Choroid plexus epithelial cell (primary cell): ENCODE results near the gene ACOX3.

Experiments
- DNase-seq: peaks from one replicate; pipeline ENCODE4 v3.0.0-alpha.2; 2010; ENCODE audit warnings: low read depth
- H3K4me3 ChIP-seq: 2 replicates; pipeline ENCODE4 v1.5.1; 2011; ENCODE audit warnings: low read depth, mild to moderate bottlenecking, control low read depth, low read length, moderate library complexity
- CTCF ChIP-seq: conservative IDR thresholded peaks from 2 replicates; pipeline ENCODE4 v1.5.1; 2011; ENCODE audit warnings: low read depth, mild to moderate bottlenecking, control low read depth, inconsistent platforms, low read length, moderate library complexity

ACOX3 gene

DNA sequence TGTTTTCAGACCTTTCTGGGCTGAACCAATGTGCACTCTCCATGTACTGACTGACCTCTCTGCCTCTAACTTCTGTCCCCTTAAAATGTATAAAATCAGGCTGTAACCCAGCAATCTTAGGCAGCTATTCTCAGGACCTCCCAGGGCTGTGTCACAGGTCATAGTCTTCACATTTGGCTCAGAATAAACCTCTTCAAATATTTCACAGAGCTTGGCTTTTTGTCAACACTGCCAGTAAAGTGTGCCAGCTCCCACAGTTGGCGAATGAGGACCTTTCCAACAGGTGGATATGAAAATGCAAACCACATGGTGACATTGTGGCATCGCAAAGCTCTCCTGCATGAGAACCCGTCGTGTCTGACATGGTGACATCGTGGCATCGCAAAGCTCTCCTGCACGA is 76.4 kb downstream of the ACOX3 start:
- H3K4me3 ChIP-seq, result no peak overlapping the region
- no peak for TF ChIP-seq CTCF
- no peak for DNase-seq

DNA sequence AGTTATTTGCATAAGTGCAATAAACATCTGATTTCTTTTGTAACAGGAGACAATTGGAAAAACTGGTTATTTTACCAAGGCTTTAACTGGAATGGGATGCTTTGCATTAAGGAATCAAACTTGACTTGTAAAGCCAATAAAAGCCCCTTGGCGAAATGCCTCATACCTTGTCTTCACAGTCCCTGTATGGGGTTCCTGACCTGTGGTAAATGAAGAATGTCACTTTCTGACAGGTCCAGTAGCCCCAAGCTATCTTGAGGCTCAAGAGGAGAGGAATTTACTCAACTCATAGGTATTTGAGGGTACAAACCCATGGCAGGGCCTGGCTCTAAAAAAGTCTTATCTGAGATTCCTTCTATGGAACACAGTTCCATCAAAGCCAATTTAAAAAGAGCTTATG is 78.0 kb downstream of the ACOX3 start:
- no peak for DNase-seq
- no peak for TF ChIP-seq CTCF
- no peak overlapping the region for H3K4me3 ChIP-seq

DNA sequence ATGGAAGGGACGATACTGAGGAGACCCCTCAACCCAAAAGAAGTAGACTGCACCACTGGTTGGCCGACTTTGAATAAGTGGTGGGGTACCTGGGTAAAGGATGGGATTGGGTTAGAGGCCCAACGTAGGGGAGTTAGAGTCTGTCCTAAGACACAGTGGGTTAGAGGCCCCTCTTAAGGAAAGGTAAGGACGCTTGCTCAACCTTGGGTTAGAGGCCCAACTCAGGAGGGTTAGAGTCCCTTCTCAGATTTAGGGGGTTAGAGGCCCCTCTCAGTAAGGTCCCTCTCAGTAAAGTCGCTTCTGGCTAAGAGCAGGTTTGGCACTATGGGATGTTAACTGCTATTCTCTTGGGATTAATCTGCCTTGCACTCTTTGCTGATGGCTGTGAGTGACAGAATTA is 81.3 kb downstream of the ACOX3 start:
- no peak for DNase-seq
- TF ChIP-seq CTCF, result no peak

GRCh38 chr4:8356856-8357255 is 83.7 kb downstream of the ACOX3 start:
- no peak for DNase-seq
- no peak for TF ChIP-seq CTCF
- no peak overlapping the region for H3K4me3 ChIP-seq

More for the DNA sequence above, 81.3 kb downstream of the ACOX3 start:
- H3K4me3 ChIP-seq, result no peak overlapping the region

DNA sequence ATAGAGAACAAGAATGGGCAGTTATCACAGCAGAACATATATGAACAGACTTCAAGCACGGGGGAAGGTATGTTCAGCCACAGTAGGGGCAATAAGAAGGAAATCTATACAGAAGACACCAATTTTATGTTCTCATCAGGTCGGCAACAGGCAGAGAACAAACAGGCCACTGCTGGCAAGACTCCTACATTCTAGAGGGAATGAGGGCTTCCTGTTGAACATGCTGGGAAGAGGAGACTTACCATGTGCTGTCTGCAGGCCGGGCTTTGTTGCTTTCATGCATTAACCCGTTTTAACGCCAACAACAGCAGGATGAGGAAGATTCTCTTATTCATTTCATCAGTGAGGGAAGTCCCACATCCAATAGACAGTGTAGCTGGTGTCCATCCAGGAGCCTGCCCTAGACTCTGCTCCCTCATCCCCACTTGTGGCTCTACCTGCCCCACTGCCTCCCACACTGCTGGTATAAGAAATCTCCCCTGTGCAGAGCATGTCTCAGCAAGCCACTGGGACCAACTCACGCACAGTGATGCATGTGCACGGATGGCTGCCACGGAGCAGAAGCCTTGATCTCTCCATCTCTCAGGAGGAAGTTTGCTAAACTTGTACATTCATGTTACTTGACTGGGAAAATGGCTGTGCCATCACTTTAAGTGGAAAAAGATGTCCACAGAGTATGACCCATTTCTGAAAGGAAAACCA is 84.5 kb downstream of the ACOX3 start:
- peak; percentile 83 for DNase-seq
- no peak for TF ChIP-seq CTCF
- H3K4me3 ChIP-seq, result no peak overlapping the region

- H3K4me3 ChIP-seq, result no peak overlapping the region
- DNase-seq, result peak; percentile 28
- TF ChIP-seq CTCF, result no peak
Measured at GRCh38 chr4:8355306-8355705, 85.2 kb downstream of the ACOX3 start.

GRCh38 chr4:8353912-8354453 is 86.5 kb downstream of the ACOX3 start:
- no peak overlapping the region for H3K4me3 ChIP-seq
- TF ChIP-seq CTCF, result no peak
- DNase-seq, result peak; percentile 84
